Upper lobe of left lung (tissue), 6 donors: Measurements from ENCODE around the gene EGFL7. TPM values are rescaled to one million over a fixed set of nuclear protein-coding genes. Genes with fewer than 3 reads are reported as not detected.
A peak's percentile ranks its signal among the peaks of the same experiment; 100 is the strongest.

Source experiments
- ATAC-seq, 2 donors: fragments of 200-7000 bp; cut with Tn5 transposase; one replicate each; pipeline ENCODE4 v1.9.1; 2022; ENCODE audit warnings: mild to moderate bottlenecking in 2 of 2, moderate library complexity in 2 of 2; ENCODE audit not compliant: low FRiP score in 2 of 2
- DNase-seq, 2 donors: peaks; one replicate each; pipeline ENCODE4 v3.0.0-alpha.2; 2019 to 2020
- H3K27ac ChIP-seq, 4 donors: fragments of 200-600 bp; sonication (generic); one replicate each; pipeline ENCODE4 v1.5.1; 2016 to 2019
- H3K27me3 ChIP-seq, 4 donors: fragments of 200-600 bp; sonication (generic); one replicate each; pipeline ENCODE4 v1.5.1; 2017 to 2019
- H3K36me3 ChIP-seq, 4 donors: fragments of 200-600 bp; sonication (generic); one replicate each; pipeline ENCODE4 v1.5.1; 2016 to 2019
- H3K4me1 ChIP-seq, 4 donors: fragments of 200-600 bp; sonication (generic); one replicate each; pipeline ENCODE4 v1.5.1; 2018 to 2019
- H3K4me3 ChIP-seq, 4 donors: fragments of 200-600 bp; sonication (generic); one replicate each; pipeline ENCODE4 v1.5.1; 2017 to 2019; ENCODE audit warnings: mild to moderate bottlenecking in 2 of 4, moderate library complexity in 1 of 4
- H3K9me3 ChIP-seq, 4 donors: fragments of 200-600 bp; sonication (generic); one replicate each; pipeline ENCODE4 v1.5.1; 2018 to 2019
- CTCF ChIP-seq, 6 experiments: fragments of 450-650 bp in 4 of 6; fragments of 200-600 bp in 2 of 6; sonication (generic) in 2 of 6; IDR thresholded peaks; one replicate each; pipeline ENCODE4 v1.5.1; 2016 to 2019; ENCODE audit warnings: antibody characterized with exemption in 6 of 6
- EP300 ChIP-seq, 4 donors: sonication (generic); formaldehyde crosslinking; IDR thresholded peaks; one replicate each; pipeline ENCODE4 v1.5.1; 2017; ENCODE audit warnings: antibody characterized with exemption in 4 of 4, control low read depth in 2 of 4
- POLR2A ChIP-seq, 4 donors: fragments of 450-650 bp; IDR thresholded peaks; one replicate each; pipeline ENCODE4 v1.5.1; 2016 to 2017; ENCODE audit warnings: antibody characterized with exemption in 4 of 4, mild to moderate bottlenecking in 2 of 4
- POLR2AphosphoS5 ChIP-seq, 2 donors: sonication (generic); formaldehyde crosslinking; IDR thresholded peaks; one replicate each; pipeline ENCODE4 v1.5.1; 2017; ENCODE audit warnings: antibody characterized with exemption in 2 of 2
- WGBS, 2 donors: methylation state at CpG; one replicate each; pipeline ENCODE4 v1.1.5; 2017 to 2018; 5-methylcytosine and 5-hydroxymethylcytosine counted together
- total RNA-seq, 6 donors: library from RNA; depleted of rRNA in 4 of 6; stranded (reverse); fragments of >200 nt in 4 of 6; gene quantifications; one replicate each; pipeline versions ENCODE4 v1.1.0 to v1.2.1, GENCODE V29; 2016 to 2021
- donor health status: DM: no; HTN: no; CAD: no; lungs with moderate emphysema.
- donor health status: DM: no; HTN: yes; CAD: no; lungs with severe emphysema.

EGFL7 gene
- total RNA-seq, 6 donors from 2014 or later = 77.9 to 321 (median 165) TPM

GRCh38 chr9:136669791-136670464 lies 7.2 kb downstream of the EGFL7 start:
- H3K4me1 ChIP-seq = peaks cover 17 to 64% (median 36%) of the 10 kb centered on the region in 4 donors
- H3K9me3 ChIP-seq = no peaks in the 10 kb centered on the region
- H3K4me3 ChIP-seq = peak overlapping the region; percentile 30 to 64 (median 56)
- DNase-seq = peak in 1 of 2 donors; percentile 79
- H3K27me3 ChIP-seq = peaks cover 0 to 11% (median 6%) of the 10 kb centered on the region in 4 donors
- no peak for ATAC-seq
- WGBS, 2 donors = 28 to 63% methylated on average over 3 to 20 of the region's 23 CpGs
- no peak for TF ChIP-seq EP300 (IDR thresholded peaks at IDR 0.05)
- TF ChIP-seq CTCF (IDR thresholded peaks at IDR 0.05) = no peak
- TF ChIP-seq POLR2A (IDR thresholded peaks at IDR 0.05) = peak in 1 of 4 donors; percentile 23
- peak in 1 of 2 donors; percentile 37 for TF ChIP-seq POLR2AphosphoS5 (IDR thresholded peaks at IDR 0.05)
- peak overlapping the region; percentile 81 to 91 (median 84) for H3K27ac ChIP-seq
- H3K36me3 ChIP-seq = peaks cover 0 to 89% (median 40%) of the 10 kb centered on the region in 4 donors

GRCh38 chr9:136670576-136671253 lies 8.0 kb downstream of the EGFL7 start:
- peak overlapping the region; percentile 81 to 91 (median 84) for H3K27ac ChIP-seq

GRCh38 chr9:136671254-136671614 lies 8.5 kb downstream of the EGFL7 start:
- TF ChIP-seq EP300 (IDR thresholded peaks at IDR 0.05) (no peak), POLR2A (IDR thresholded peaks at IDR 0.05) (no peak), POLR2AphosphoS5 (IDR thresholded peaks at IDR 0.05) (no peak), CTCF (IDR thresholded peaks at IDR 0.05) (no peak)
- ATAC-seq (no peak), DNase-seq (peak in 1 of 2 donors; percentile 51)
- H3K36me3 ChIP-seq = peaks cover 0 to 90% (median 40%) of the 10 kb centered on the region in 4 donors
- WGBS, 2 donors = 31 to 34% methylated on average over 6 to 10 of the region's 12 CpGs
- H3K4me3 ChIP-seq = peak overlapping the region in 3 of 4 donors; percentile 10 to 64 (median 59)
- peaks cover 15 to 67% (median 34%) of the 10 kb centered on the region in 4 donors for H3K4me1 ChIP-seq
- H3K27ac ChIP-seq = peak overlapping the region; percentile 44 to 91 (median 84)
- H3K9me3 ChIP-seq = no peaks in the 10 kb centered on the region
- H3K27me3 ChIP-seq = peaks cover 0 to 5% (median 1%) of the 10 kb centered on the region in 4 donors

More at GRCh38 chr9:136670576-136671253, 8.0 kb downstream of the EGFL7 start:
- peaks cover 0 to 8% (median 3%) of the 10 kb centered on the region in 4 donors for H3K27me3 ChIP-seq
- peaks cover 0 to 87% (median 38%) of the 10 kb centered on the region in 4 donors for H3K36me3 ChIP-seq
- DNase-seq = peak in 1 of 2 donors; percentile 83
- ATAC-seq = no peak
- TF ChIP-seq CTCF (IDR thresholded peaks at IDR 0.05) = no peak
- TF ChIP-seq POLR2AphosphoS5 (IDR thresholded peaks at IDR 0.05) = peak in 1 of 2 donors; percentile 37
- no peak for TF ChIP-seq EP300 (IDR thresholded peaks at IDR 0.05)
- TF ChIP-seq POLR2A (IDR thresholded peaks at IDR 0.05) = no peak
- H3K4me3 ChIP-seq = peak overlapping the region; percentile 14 to 64 (median 56)
- peaks cover 16 to 66% (median 33%) of the 10 kb centered on the region in 4 donors for H3K4me1 ChIP-seq
- H3K9me3 ChIP-seq = no peaks in the 10 kb centered on the region
- 54 to 71% methylated on average over 20 to 36 of the region's 36 CpGs for WGBS, 2 donors

GRCh38 chr9:136671646-136672430 lies 9.1 kb downstream of the EGFL7 start:
- H3K36me3 ChIP-seq = peaks cover 0 to 90% (median 44%) of the 10 kb centered on the region in 4 donors
- H3K4me1 ChIP-seq = peaks cover 12 to 67% (median 32%) of the 10 kb centered on the region in 4 donors
- H3K27me3 ChIP-seq = peaks cover 0 to 1% (median 0%) of the 10 kb centered on the region in 4 donors
- H3K27ac ChIP-seq = peak overlapping the region; percentile 44 to 91 (median 84)
- H3K9me3 ChIP-seq = no peaks in the 10 kb centered on the region
- ATAC-seq = peak in 1 of 2 donors; percentile 31
- H3K4me3 ChIP-seq = peak overlapping the region in 3 of 4 donors; percentile 10 to 64 (median 59)
- peak in 1 of 2 donors; percentile 89 for DNase-seq
- TF ChIP-seq POLR2A (IDR thresholded peaks at IDR 0.05) (peak in 1 of 4 donors; percentile 22), POLR2AphosphoS5 (IDR thresholded peaks at IDR 0.05) (peak in 1 of 2 donors; percentile 6), CTCF (IDR thresholded peaks at IDR 0.05) (peak; percentile 66 to 83 (median 78)), EP300 (IDR thresholded peaks at IDR 0.05) (no peak)
- 51 to 100% methylated on average over 3 to 27 of the region's 27 CpGs for WGBS, 2 donors
